Activated CD4-positive, alpha-beta T cell treated with anti-CD3 and anti-CD28 coated beads, Interleukin-2, Interleukin-4, amounts not matched to agents 100 ng/mL and 50 ng/mL, durations not matched to agents 16 hours and 8 hours (primary cell): ENCODE data around the gene INTS12.

ENCODE experiments used
- DNase-seq: peaks from one replicate; pipeline ENCODE4 v3.0.0-alpha.2; 2020; ENCODE audit warnings: low spot score

INTS12 gene

DNA sequence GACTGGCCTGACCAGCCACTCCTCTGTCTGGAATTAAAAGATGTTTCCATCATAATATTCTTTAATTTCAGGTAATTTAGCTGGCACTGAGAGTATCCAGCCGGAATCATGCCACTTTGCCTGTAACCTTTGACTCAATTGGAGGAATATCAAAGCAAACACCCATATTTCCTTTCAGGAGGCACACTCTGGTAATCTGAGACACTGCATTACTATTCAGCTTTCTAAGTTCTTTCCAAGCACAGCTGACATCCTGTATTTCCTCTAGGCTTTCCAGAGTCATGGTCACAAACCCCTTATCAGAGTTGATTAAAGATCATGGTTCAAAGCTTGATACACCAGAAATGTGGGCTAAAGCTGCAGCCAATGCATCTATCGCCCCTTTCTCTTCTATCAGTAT is 29.3 kb downstream of the INTS12 start:
- DNase-seq, result no peak

GRCh38 chr4:105677709-105678108 is 30.8 kb downstream of the INTS12 start:
- DNase-seq, result no peak

DNA sequence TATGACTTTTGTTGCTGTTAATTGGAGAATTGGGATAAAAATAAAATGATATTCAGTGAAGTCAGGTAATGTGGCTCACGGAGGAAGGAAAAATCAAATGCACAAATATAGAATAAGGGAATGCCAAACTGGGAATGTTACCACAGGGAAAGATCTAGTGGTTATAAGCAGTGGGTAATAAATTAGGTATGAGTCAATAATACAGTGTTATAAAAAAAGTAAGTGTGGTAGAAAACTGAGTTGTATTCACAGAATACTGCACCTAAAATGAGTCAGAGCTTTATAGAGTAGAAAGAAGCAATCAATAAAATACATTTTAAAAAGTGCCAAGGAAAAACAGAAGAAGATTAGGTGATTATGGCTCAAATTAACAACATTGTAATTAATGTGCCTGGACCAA is 34.5 kb downstream of the INTS12 start:
- DNase-seq, result no peak

GRCh38 chr4:105671301-105671700 is 37.2 kb downstream of the INTS12 start:
- no peak for DNase-seq

GRCh38 chr4:105670684-105671083 is 37.8 kb downstream of the INTS12 start:
- no peak for DNase-seq

GRCh38 chr4:105666693-105667092 is 41.8 kb downstream of the INTS12 start:
- DNase-seq, result no peak

GRCh38 chr4:105662935-105663675 is 45.4 kb downstream of the INTS12 start:
- no peak for DNase-seq

GRCh38 chr4:105661028-105661427 is 47.5 kb downstream of the INTS12 start:
- no peak for DNase-seq

DNA sequence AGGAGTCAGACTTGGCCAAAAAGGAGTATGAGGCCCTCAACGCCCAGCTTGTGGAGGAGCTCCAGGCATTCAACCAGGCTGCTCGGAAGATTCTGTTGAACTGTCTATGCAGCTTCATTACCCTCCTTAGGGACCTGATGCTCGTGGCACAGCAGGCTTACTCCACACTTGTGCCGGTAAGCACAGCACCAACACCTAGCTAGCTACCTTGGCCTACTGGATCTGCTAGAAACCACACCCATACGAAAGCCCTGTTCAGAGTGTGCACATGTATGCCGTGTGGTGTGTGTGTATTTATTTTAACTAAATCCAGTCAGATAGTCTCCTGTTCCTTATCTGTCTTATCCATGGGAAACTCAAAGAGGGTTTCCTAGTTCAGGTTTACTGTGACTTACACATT is 49.3 kb downstream of the INTS12 start:
- no peak for DNase-seq

GRCh38 chr4:105657117-105657765 is 51.2 kb downstream of the INTS12 start:
- no peak for DNase-seq

GRCh38 chr4:105652286-105652888 is 56.1 kb downstream of the INTS12 start:
- DNase-seq, result no peak

- no peak for DNase-seq
Measured at GRCh38 chr4:105651884-105652283, 56.6 kb downstream of the INTS12 start.

GRCh38 chr4:105650190-105650589 is 58.3 kb downstream of the INTS12 start:
- DNase-seq, result no peak

- DNase-seq, result no peak
Measured at GRCh38 chr4:105645440-105645839, 63.0 kb downstream of the INTS12 start.

- DNase-seq, result no peak
Measured at GRCh38 chr4:105644257-105644656, 64.2 kb downstream of the INTS12 start.

- DNase-seq, result no peak
Measured at GRCh38 chr4:105641845-105642244, 66.6 kb downstream of the INTS12 start.

GRCh38 chr4:105637408-105638176 is 70.9 kb downstream of the INTS12 start:
- DNase-seq, result no peak

- DNase-seq, result no peak
Measured at GRCh38 chr4:105634402-105635080, 73.9 kb downstream of the INTS12 start.

GRCh38 chr4:105633241-105633640 is 75.2 kb downstream of the INTS12 start:
- no peak for DNase-seq
